ENCODE measurements around the gene CEBPZOS.
"Not testable (repeated sequence)": the region's sequence is repeated elsewhere in the genome, so short reads cannot be mapped to it uniquely, and the experiment has no call there.

GRCh38 chr2:37225129-37225528, 28.8 kb downstream of the CEBPZOS start:
- TF ChIP-seq CTCF (tag by site-specific recombination; IDR thresholded peaks at IDR 0.05); ZNF266 (tag by site-specific recombination; IDR thresholded peaks at IDR 0.05; ENCODE audit: low read depth); ZNF280D (tag by site-specific recombination; IDR thresholded peaks at IDR 0.05); ZNF561 (tag by site-specific recombination; IDR thresholded peaks at IDR 0.05; ENCODE audit: borderline replicate concordance); ZNF670 (tag by site-specific recombination; IDR thresholded peaks at IDR 0.05; ENCODE audit: low read depth); ZNF184 (tag by site-specific recombination; IDR thresholded peaks at IDR 0.05); ZNF391 (tag by site-specific recombination; IDR thresholded peaks at IDR 0.05; ENCODE audit: borderline replicate concordance, low read depth); ZNF155 (tag by site-specific recombination; IDR thresholded peaks at IDR 0.05); ZNF558 (tag by site-specific recombination; IDR thresholded peaks at IDR 0.05); IKZF3 (tag by site-specific recombination; IDR thresholded peaks at IDR 0.05); SP2 (tag by site-specific recombination; IDR thresholded peaks at IDR 0.05); REST (tag by site-specific recombination; IDR thresholded peaks at IDR 0.05); ELK4 (IDR thresholded peaks at IDR 0.05; ENCODE audit: borderline replicate concordance, low read depth, low read length): not testable (repeated sequence)

Data from HEK293 (cell line).